Measurements from ENCODE around the gene PTPRCAP. TPM values are rescaled to one million over a fixed set of nuclear protein-coding genes. Genes with fewer than 3 reads are reported as not detected.
A peak's percentile ranks its signal among the peaks of the same experiment; 100 is the strongest.
"Not testable (repeated sequence)": the region's sequence is repeated elsewhere in the genome, so short reads cannot be mapped to it uniquely, and the experiment has no call there.

The PTPRCAP gene
- total and polyA plus RNA-seq, 4 donors, result 2.9 to 6.2 (median 4.5) TPM

- not testable (repeated sequence) for DNase-seq (ENCODE audit: low spot score); H3K36me3 ChIP-seq (ENCODE audit: control insufficient read depth in 4 of 4, insufficient read depth in 3 of 4, low read depth in 1 of 4, low read length in 3 of 4); H3K9me3 ChIP-seq (ENCODE audit: control insufficient read depth in 4 of 4, low read length in 3 of 4); H3K27me3 ChIP-seq (ENCODE audit: control insufficient read depth in 4 of 4, insufficient read depth in 4 of 4, low read length in 3 of 4)
- H3K9ac ChIP-seq (ENCODE audit: low read depth in 1 of 2, low read length in 2 of 2), result peak overlapping the region; percentile 66 to 100
- peak; percentile 72 to 82 for TF ChIP-seq RXRA (IDR thresholded peaks at IDR 0.05)
- TF ChIP-seq HNF4A (conservative IDR thresholded peaks at IDR 0.05), result peak; percentile 38 to 51
- TF ChIP-seq SP1 (IDR thresholded peaks at IDR 0.05), result peak; percentile 62
- peak; percentile 4 for TF ChIP-seq HNF4G (IDR thresholded peaks at IDR 0.05)
- peak overlapping the region; percentile 68 to 100 (median 91) for H3K4me3 ChIP-seq (ENCODE audit: low read depth in 1 of 3, low read length in 3 of 3)
- WGBS, result 56% methylated on average over 19 of the region's 19 CpGs
- peaks cover 3 to 19% (median 12%) of the 10 kb centered on the region in 4 donors for H3K4me1 ChIP-seq (ENCODE audit: control insufficient read depth in 4 of 4, insufficient read depth in 4 of 4, low read length in 3 of 4)
- peak overlapping the region; percentile 80 to 94 for H3K27ac ChIP-seq (ENCODE audit: low read depth in 1 of 2, low read length in 2 of 2)
Observed at GRCh38 chr11:67427364-67427859, 10.1 kb downstream of the PTPRCAP start.

- no peaks in the 10 kb centered on the region for H3K27me3 ChIP-seq (ENCODE audit: control insufficient read depth in 4 of 4, insufficient read depth in 4 of 4, low read length in 3 of 4)
- TF ChIP-seq GABPA (IDR thresholded peaks at IDR 0.05 in 1 of 2, conservative IDR thresholded peaks at IDR 0.05 in 1 of 2), result no peak
- no peak for TF ChIP-seq MAX (IDR thresholded peaks at IDR 0.05)
- TF ChIP-seq YY1 (IDR thresholded peaks at IDR 0.05), result no peak
- WGBS, result 93% methylated on average over 34 of the region's 34 CpGs
- no peaks in the 10 kb centered on the region for H3K9me3 ChIP-seq (ENCODE audit: control insufficient read depth in 4 of 4, low read length in 3 of 4)
- H3K36me3 ChIP-seq (ENCODE audit: control insufficient read depth in 4 of 4, insufficient read depth in 3 of 4, low read depth in 1 of 4, low read length in 3 of 4), result no peaks in the 10 kb centered on the region
- H3K9ac ChIP-seq (ENCODE audit: low read depth in 1 of 2, low read length in 2 of 2), result no peak overlapping the region
- DNase-seq (ENCODE audit: low spot score), result no peak
- H3K27ac ChIP-seq (ENCODE audit: low read depth in 1 of 2, low read length in 2 of 2), result no peak overlapping the region
- peaks cover 11 to 33% (median 21%) of the 10 kb centered on the region in 4 donors for H3K4me1 ChIP-seq (ENCODE audit: control insufficient read depth in 4 of 4, insufficient read depth in 4 of 4, low read length in 3 of 4)
- no peak overlapping the region for H3K4me3 ChIP-seq (ENCODE audit: low read depth in 1 of 3, low read length in 3 of 3)
Observed at GRCh38 chr11:67423891-67424613, 13.4 kb downstream of the PTPRCAP start.

- H3K4me1 ChIP-seq (ENCODE audit: control insufficient read depth in 4 of 4, insufficient read depth in 4 of 4, low read length in 3 of 4), result peaks cover 15 to 34% (median 25%) of the 10 kb centered on the region in 4 donors
- H3K4me3 ChIP-seq (ENCODE audit: low read depth in 1 of 3, low read length in 3 of 3), result no peak overlapping the region
- no peaks in the 10 kb centered on the region for H3K36me3 ChIP-seq (ENCODE audit: control insufficient read depth in 4 of 4, insufficient read depth in 3 of 4, low read depth in 1 of 4, low read length in 3 of 4)
- TF ChIP-seq EGR1 (IDR thresholded peaks at IDR 0.05; ENCODE audit: low read depth in 2 of 2) (no peak), SP1 (IDR thresholded peaks at IDR 0.05) (no peak), HNF4G (IDR thresholded peaks at IDR 0.05) (no peak), YY1 (IDR thresholded peaks at IDR 0.05) (no peak), JUND (IDR thresholded peaks at IDR 0.05) (no peak)
- no peak overlapping the region for H3K27ac ChIP-seq (ENCODE audit: low read depth in 1 of 2, low read length in 2 of 2)
- no peak for DNase-seq (ENCODE audit: low spot score)
- no peaks in the 10 kb centered on the region for H3K9me3 ChIP-seq (ENCODE audit: control insufficient read depth in 4 of 4, low read length in 3 of 4)
- no peaks in the 10 kb centered on the region for H3K27me3 ChIP-seq (ENCODE audit: control insufficient read depth in 4 of 4, insufficient read depth in 4 of 4, low read length in 3 of 4)
- 97% methylated on average over 13 of the region's 13 CpGs for WGBS
- no peak overlapping the region for H3K9ac ChIP-seq (ENCODE audit: low read depth in 1 of 2, low read length in 2 of 2)
Observed at GRCh38 chr11:67423466-67423865, 14.0 kb downstream of the PTPRCAP start.

- H3K9me3 ChIP-seq (ENCODE audit: control insufficient read depth in 4 of 4, low read length in 3 of 4), result no peaks in the 10 kb centered on the region
- H3K9ac ChIP-seq (ENCODE audit: low read depth in 1 of 2, low read length in 2 of 2), result no peak overlapping the region
- H3K36me3 ChIP-seq (ENCODE audit: control insufficient read depth in 4 of 4, insufficient read depth in 3 of 4, low read depth in 1 of 4, low read length in 3 of 4), result no peaks in the 10 kb centered on the region
- H3K27ac ChIP-seq (ENCODE audit: low read depth in 1 of 2, low read length in 2 of 2), result no peak overlapping the region
- no peaks in the 10 kb centered on the region for H3K27me3 ChIP-seq (ENCODE audit: control insufficient read depth in 4 of 4, insufficient read depth in 4 of 4, low read length in 3 of 4)
- no peak overlapping the region for H3K4me3 ChIP-seq (ENCODE audit: low read depth in 1 of 3, low read length in 3 of 3)
- H3K4me1 ChIP-seq (ENCODE audit: control insufficient read depth in 4 of 4, insufficient read depth in 4 of 4, low read length in 3 of 4), result peaks cover 19 to 36% (median 28%) of the 10 kb centered on the region in 4 donors
- TF ChIP-seq GABPA (IDR thresholded peaks at IDR 0.05 in 1 of 2, conservative IDR thresholded peaks at IDR 0.05 in 1 of 2) (no peak), ZBTB33 (IDR thresholded peaks at IDR 0.05) (no peak), JUND (IDR thresholded peaks at IDR 0.05) (no peak), NR2F2 (IDR thresholded peaks at IDR 0.05) (no peak), YY1 (IDR thresholded peaks at IDR 0.05) (no peak), MAX (IDR thresholded peaks at IDR 0.05) (no peak), TAF1 (conservative IDR thresholded peaks at IDR 0.05) (no peak), FOXA1 (IDR thresholded peaks at IDR 0.05) (no peak), EGR1 (IDR thresholded peaks at IDR 0.05; ENCODE audit: low read depth in 2 of 2) (no peak), HNF4G (IDR thresholded peaks at IDR 0.05) (no peak), ATF3 (IDR thresholded peaks at IDR 0.05) (no peak), REST (IDR thresholded peaks at IDR 0.05) (no peak)
- DNase-seq (ENCODE audit: low spot score), result no peak
- WGBS, result 82% methylated on average over 6 of the region's 6 CpGs
Observed at GRCh38 chr11:67422891-67423290, 14.6 kb downstream of the PTPRCAP start.

Data from liver (tissue), 9 donors.